Measurements from ENCODE around the gene GPR84.
A peak's percentile ranks its signal among the peaks of the same experiment; 100 is the strongest.

Gene GPR84

DNA sequence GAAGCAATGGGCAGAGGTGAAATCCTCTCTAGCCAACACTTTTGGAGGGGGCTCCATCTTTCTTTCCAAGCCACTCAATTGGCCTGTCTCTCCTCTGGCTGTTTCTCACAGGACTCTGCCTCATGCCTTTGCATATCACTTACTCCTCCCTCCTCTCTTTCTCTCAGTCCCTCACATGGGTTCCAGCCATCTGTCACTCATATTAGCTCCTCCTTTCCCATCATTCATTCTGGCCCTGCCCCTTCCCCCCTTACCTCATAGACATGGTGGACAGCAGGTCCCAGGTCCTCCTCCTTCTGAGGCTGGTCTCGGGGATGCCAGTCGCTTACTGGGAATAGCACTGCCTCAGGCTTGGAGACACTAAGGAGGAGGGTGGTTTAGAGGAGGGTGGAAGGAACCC is 36.8 kb upstream of the GPR84 start:
- peaks cover 0 to 34% (median 9%) of the 10 kb centered on the region in 4 donors for H3K4me1 ChIP-seq
- DNase-seq, result no peak
- TF ChIP-seq, protein P1, sequence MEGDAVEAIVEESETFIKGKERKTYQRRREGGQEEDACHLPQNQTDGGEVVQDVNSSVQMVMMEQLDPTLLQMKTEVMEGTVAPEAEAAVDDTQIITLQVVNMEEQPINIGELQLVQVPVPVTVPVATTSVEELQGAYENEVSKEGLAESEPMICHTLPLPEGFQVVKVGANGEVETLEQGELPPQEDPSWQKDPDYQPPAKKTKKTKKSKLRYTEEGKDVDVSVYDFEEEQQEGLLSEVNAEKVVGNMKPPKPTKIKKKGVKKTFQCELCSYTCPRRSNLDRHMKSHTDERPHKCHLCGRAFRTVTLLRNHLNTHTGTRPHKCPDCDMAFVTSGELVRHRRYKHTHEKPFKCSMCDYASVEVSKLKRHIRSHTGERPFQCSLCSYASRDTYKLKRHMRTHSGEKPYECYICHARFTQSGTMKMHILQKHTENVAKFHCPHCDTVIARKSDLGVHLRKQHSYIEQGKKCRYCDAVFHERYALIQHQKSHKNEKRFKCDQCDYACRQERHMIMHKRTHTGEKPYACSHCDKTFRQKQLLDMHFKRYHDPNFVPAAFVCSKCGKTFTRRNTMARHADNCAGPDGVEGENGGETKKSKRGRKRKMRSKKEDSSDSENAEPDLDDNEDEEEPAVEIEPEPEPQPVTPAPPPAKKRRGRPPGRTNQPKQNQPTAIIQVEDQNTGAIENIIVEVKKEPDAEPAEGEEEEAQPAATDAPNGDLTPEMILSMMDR (IDR thresholded peaks at IDR 0.05), result no peak
- no peaks in the 10 kb centered on the region for H3K27me3 ChIP-seq
- no peaks in the 10 kb centered on the region for H3K9me3 ChIP-seq
- H3K4me3 ChIP-seq, result no peak overlapping the region
- intact Hi-C loops (cut with DNase I; ENCODE audit: low total_unique reads), result no loop called here
- H3K36me3 ChIP-seq, result peaks cover 99 to 100% (median 100%) of the 10 kb centered on the region in 3 donors
- peak overlapping the region; percentile 44 to 93 for H3K27ac ChIP-seq

DNA sequence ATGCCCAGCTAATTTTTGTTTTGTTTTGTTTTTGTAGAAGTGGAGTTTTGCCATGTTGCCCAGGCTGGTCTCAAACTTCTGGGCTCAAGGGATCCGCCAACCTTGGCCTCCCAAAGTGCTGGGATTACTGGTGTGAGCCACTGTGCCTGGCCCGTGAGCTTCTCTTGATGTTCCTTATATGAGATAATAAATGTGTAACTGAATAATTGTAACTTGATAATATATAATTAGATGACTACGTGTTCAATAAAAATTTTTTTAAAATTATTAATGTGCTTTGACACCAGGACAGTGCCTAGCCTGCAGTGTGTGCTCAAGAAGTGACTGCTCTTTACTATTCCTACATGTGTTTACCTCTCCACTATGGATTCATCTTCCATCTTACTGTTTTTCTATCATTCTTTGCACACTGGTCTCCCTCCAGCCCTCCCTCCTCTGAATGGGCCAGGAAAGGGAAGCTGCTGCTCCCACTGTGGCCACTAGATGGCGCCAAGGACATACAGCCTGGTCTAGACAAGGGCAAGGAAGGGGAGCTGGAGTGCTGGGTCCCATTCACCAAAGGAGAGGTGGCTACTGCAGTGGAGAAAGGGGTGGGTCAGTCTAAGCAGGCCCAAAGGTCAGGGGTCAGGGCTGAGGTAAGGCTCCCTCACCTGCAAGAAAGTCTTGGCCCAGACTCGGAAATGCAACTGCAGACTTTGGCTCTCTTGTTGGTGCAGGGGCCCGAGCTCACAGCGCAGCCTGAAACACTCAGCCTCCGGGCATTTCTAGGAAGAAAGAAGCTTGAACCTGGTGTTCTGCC is 34.9 kb upstream of the GPR84 start:
- peaks cover 96 to 100% (median 100%) of the 10 kb centered on the region in 3 donors for H3K36me3 ChIP-seq
- H3K9me3 ChIP-seq, result no peaks in the 10 kb centered on the region
- intact Hi-C loops (cut with DNase I; ENCODE audit: low total_unique reads), result loop anchor here (5.0 kb wide), 1 partner anchor 38 kb away; no protein-coding TSS in a partner anchor
- TF ChIP-seq, protein P1 (IDR thresholded peaks at IDR 0.05), result peak; percentile 95 to 96
- H3K27me3 ChIP-seq, result no peaks in the 10 kb centered on the region
- H3K4me1 ChIP-seq, result peaks cover 0 to 19% (median 4%) of the 10 kb centered on the region in 4 donors
- peak; percentile 93 to 94 for DNase-seq
- no peak overlapping the region for H3K4me3 ChIP-seq
- H3K27ac ChIP-seq, result peak overlapping the region; percentile 10 to 31

DNA sequence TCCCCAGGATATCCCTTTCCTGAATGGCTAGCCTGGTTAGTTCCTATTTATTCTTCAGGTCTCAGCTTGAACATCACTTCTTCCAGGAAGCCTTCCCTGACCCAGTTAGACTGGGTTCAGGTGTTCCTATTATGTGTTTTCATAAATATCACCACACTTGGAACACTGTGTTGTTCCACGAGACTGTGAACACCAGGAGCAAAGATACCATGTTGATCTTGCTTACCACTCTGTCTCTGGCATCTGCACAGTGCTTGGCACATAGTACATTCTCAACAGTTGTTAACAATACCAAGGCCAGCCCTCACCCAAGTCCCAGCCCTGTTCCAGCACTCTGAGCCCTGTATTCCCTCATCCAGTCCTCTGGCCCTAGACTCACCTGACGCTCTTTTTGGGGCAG is 33.9 kb upstream of the GPR84 start:
- Histone ChIP-seq H3K36me3 (peaks cover 91 to 99% (median 98%) of the 10 kb centered on the region in 3 donors), H3K9me3 (no peaks in the 10 kb centered on the region), H3K4me3 (no peak overlapping the region), H3K27me3 (no peaks in the 10 kb centered on the region), H3K27ac (peak overlapping the region; percentile 10 to 29), H3K4me1 (peaks cover 0 to 19% (median 4%) of the 10 kb centered on the region in 4 donors)
- intact Hi-C loops (cut with DNase I; ENCODE audit: low total_unique reads), result loop anchor here (5.0 kb wide), 1 partner anchor 39 kb away; no protein-coding TSS in a partner anchor
- no peak for DNase-seq
- TF ChIP-seq, protein P1 (IDR thresholded peaks at IDR 0.05), result no peak

DNA sequence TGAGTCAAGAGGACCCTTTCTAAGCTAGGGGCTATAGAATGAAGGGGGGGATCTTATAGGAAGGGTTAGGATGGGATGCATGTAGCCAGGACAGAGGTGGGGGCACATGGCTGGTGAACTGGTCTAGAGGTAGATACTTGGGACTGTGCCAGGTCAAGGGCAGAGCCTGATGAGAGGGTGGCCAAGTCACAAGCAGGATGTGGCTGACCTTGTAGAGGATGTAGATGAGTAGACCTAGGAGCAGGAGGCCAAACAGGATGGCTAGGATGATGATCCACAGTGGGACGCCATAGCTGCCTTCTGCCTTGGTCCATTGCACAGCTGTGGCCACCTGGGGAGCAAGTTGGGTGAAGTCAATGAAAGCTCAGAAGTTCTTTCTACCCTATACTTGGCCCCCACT is 32.9 kb upstream of the GPR84 start:
- Histone ChIP-seq H3K27ac (peak overlapping the region; percentile 16 to 27), H3K36me3 (peaks cover 80 to 90% (median 88%) of the 10 kb centered on the region in 3 donors)

GRCh38 chr12:54395545-54395944 is 31.3 kb upstream of the GPR84 start:
- no peaks in the 10 kb centered on the region for H3K9me3 ChIP-seq
- no peak overlapping the region for H3K4me3 ChIP-seq
- no peak overlapping the region for H3K27ac ChIP-seq
- H3K4me1 ChIP-seq, result peaks cover 0 to 24% (median 10%) of the 10 kb centered on the region in 4 donors
- TF ChIP-seq, protein P1 (IDR thresholded peaks at IDR 0.05), result no peak
- intact Hi-C loops (cut with DNase I; ENCODE audit: low total_unique reads), result loop anchor here (5.0 kb wide), 1 partner anchor 42 kb away; no protein-coding TSS in a partner anchor
- H3K27me3 ChIP-seq, result no peaks in the 10 kb centered on the region
- DNase-seq, result no peak
- peaks cover 64 to 74% (median 72%) of the 10 kb centered on the region in 3 donors for H3K36me3 ChIP-seq

More for the DNA sequence above, 32.9 kb upstream of the GPR84 start:
- TF ChIP-seq, protein P1 (IDR thresholded peaks at IDR 0.05), result no peak
- DNase-seq, result no peak
- intact Hi-C loops (cut with DNase I; ENCODE audit: low total_unique reads), result loop anchor here (5.0 kb wide), 1 partner anchor 40 kb away; no protein-coding TSS in a partner anchor
- peaks cover 0 to 19% (median 4%) of the 10 kb centered on the region in 4 donors for H3K4me1 ChIP-seq
- H3K27me3 ChIP-seq, result no peaks in the 10 kb centered on the region
- no peak overlapping the region for H3K4me3 ChIP-seq
- H3K9me3 ChIP-seq, result no peaks in the 10 kb centered on the region
